Measurements from ENCODE around the gene CDCP2. TPM values are rescaled to one million over a fixed set of nuclear protein-coding genes. Genes with fewer than 3 reads are reported as not detected.

Gene CDCP2
- total and polyA plus RNA-seq, 7 donors, result not detected

GRCh38 chr1:54122992-54123391 is 29.8 kb downstream of the CDCP2 start:
- intact Hi-C loops (cut with DNase I), result loop anchor here (1.0 to 10.0 kb wide), 6 partner anchors 79 to 692 kb away; partner anchors contain the start of genes SSBP3 (in 2 of the 2), CYB5RL (in 1 of the 2) and MRPL37 (in 1 of the 2)
- 91 to 95% (median 94%) methylated on average over 8 of the region's 8 CpGs for WGBS, 3 donors
- DNase-seq, result no peak

GRCh38 chr1:54122135-54122751 is 30.6 kb downstream of the CDCP2 start:
- no peak for ATAC-seq
- Histone ChIP-seq H3K27me3 (ENCODE audit: insufficient read depth in 3 of 3, low read length in 2 of 3) (no peaks in the 10 kb centered on the region), H3K9me3 (no peaks in the 10 kb centered on the region), H3K27ac (no peak overlapping the region), H3K36me3 (ENCODE audit: insufficient read depth in 1 of 2, low read depth in 1 of 2) (no peaks in the 10 kb centered on the region), H3K4me1 (peaks cover 9% of the 10 kb centered on the region), H3K4me3 (peak overlapping the region; percentile 57)
- no peak for TF ChIP-seq CTCF (IDR thresholded peaks at IDR 0.05)
- intact Hi-C loops (cut with DNase I), result loop anchor here (1.0 to 10.0 kb wide), 6 partner anchors 80 to 693 kb away; partner anchors contain the start of genes SSBP3 (in 2 of the 2), CYB5RL (in 1 of the 2) and MRPL37 (in 1 of the 2)
- no peak for DNase-seq
- 29 to 59% (median 33%) methylated on average over 14 of the region's 14 CpGs for WGBS, 3 donors

More at GRCh38 chr1:54122992-54123391, 29.8 kb downstream of the CDCP2 start:
- no peaks in the 10 kb centered on the region for H3K36me3 ChIP-seq (ENCODE audit: insufficient read depth in 1 of 2, low read depth in 1 of 2)
- no peaks in the 10 kb centered on the region for H3K9me3 ChIP-seq
- H3K27me3 ChIP-seq (ENCODE audit: insufficient read depth in 3 of 3, low read length in 2 of 3), result no peaks in the 10 kb centered on the region
- no peak for TF ChIP-seq CTCF (IDR thresholded peaks at IDR 0.05)
- H3K4me1 ChIP-seq, result peaks cover 9% of the 10 kb centered on the region
- no peak overlapping the region for H3K27ac ChIP-seq
- ATAC-seq, result no peak
- no peak overlapping the region for H3K4me3 ChIP-seq

- TF ChIP-seq CTCF (IDR thresholded peaks at IDR 0.05), result peak; percentile 76
- Histone ChIP-seq H3K27ac (no peak overlapping the region), H3K4me1 (peaks cover 9% of the 10 kb centered on the region), H3K27me3 (ENCODE audit: insufficient read depth in 3 of 3, low read length in 2 of 3) (no peaks in the 10 kb centered on the region), H3K9me3 (no peaks in the 10 kb centered on the region), H3K36me3 (ENCODE audit: insufficient read depth in 1 of 2, low read depth in 1 of 2) (no peaks in the 10 kb centered on the region), H3K4me3 (peak overlapping the region; percentile 57)
- WGBS, 3 donors, result 5 to 7% (median 6%) methylated on average over 34 to 36 of the region's 36 CpGs
- ATAC-seq, result peak; percentile 71 to 85 (median 76)
- intact Hi-C loops (cut with DNase I), result loop anchor here (1.0 to 10.0 kb wide), 6 partner anchors 81 to 693 kb away; partner anchors contain the start of genes SSBP3 (in 2 of the 2), CYB5RL (in 1 of the 2) and MRPL37 (in 1 of the 2)
- DNase-seq, result peak; percentile 77 to 89
These were observed 31.2 kb downstream of the CDCP2 start for GRCh38 chr1:54121482-54122134.

- no peak for TF ChIP-seq CTCF (IDR thresholded peaks at IDR 0.05)
- 62 to 63% (median 62%) methylated on average over 31 to 33 of the region's 33 CpGs for WGBS, 3 donors
- Histone ChIP-seq H3K27ac (no peak overlapping the region), H3K36me3 (ENCODE audit: insufficient read depth in 1 of 2, low read depth in 1 of 2) (no peaks in the 10 kb centered on the region), H3K27me3 (ENCODE audit: insufficient read depth in 3 of 3, low read length in 2 of 3) (no peaks in the 10 kb centered on the region), H3K4me1 (peaks cover 9% of the 10 kb centered on the region), H3K9me3 (no peaks in the 10 kb centered on the region), H3K4me3 (no peak overlapping the region)
- intact Hi-C loops (cut with DNase I), result loop anchor here (5.0 to 10.0 kb wide), 5 partner anchors 81 to 694 kb away; partner anchors contain the start of genes SSBP3 (in 2 of the 2), CYB5RL (in 1 of the 2) and MRPL37 (in 1 of the 2)
- DNase-seq (no peak), ATAC-seq (no peak)
These were observed 31.9 kb downstream of the CDCP2 start for GRCh38 chr1:54120698-54121481.
